Calu3 (cell line): ENCODE data around the gene HLCS. TPM values are rescaled to one million over a fixed set of nuclear protein-coding genes. Genes with fewer than 3 reads are reported as not detected.
A peak's percentile ranks its signal among the peaks of the same experiment; 100 is the strongest.
"Not testable (repeated sequence)": the region's sequence is repeated elsewhere in the genome, so short reads cannot be mapped to it uniquely, and the experiment has no call there.

Source experiments
- BruUV-seq: library from RNA; stranded (reverse); fragments of 400-500 nt; replicated peaks from 2 replicates; lab custom pipeline; 2021; lab: Mats Ljungman, UMichigan
- CTCF ChIA-PET: fragments of 300-600 bp; sonication (Branson Sonifier 250); formaldehyde crosslinking; loops from one replicate; lab custom pipeline; 2022; ENCODE audit warnings: antibody characterized with exemption; lab: Charles Lee
- DNase-seq: peaks from one replicate; pipeline ENCODE4 v3.0.0; 2022
- H3K27ac Mint-ChIP-seq: one replicate; pipeline ENCODE4 v1.8.0; 2022; ENCODE audit warnings: mixed read lengths; ENCODE audit not compliant: unreplicated experiment
- H3K27me3 Mint-ChIP-seq: one replicate; pipeline ENCODE4 v1.8.0; 2022; ENCODE audit warnings: mixed read lengths; ENCODE audit not compliant: unreplicated experiment
- H3K36me3 Mint-ChIP-seq: one replicate; pipeline ENCODE4 v1.8.0; 2022; ENCODE audit warnings: mild to moderate bottlenecking, moderate library complexity, mixed read lengths; ENCODE audit not compliant: insufficient read depth, unreplicated experiment
- H3K4me1 Mint-ChIP-seq: one replicate; pipeline ENCODE4 v1.8.0; 2022; ENCODE audit warnings: mild to moderate bottlenecking, low read depth, mixed read lengths; ENCODE audit not compliant: unreplicated experiment
- H3K4me3 Mint-ChIP-seq: one replicate; pipeline ENCODE4 v1.8.0; 2022; ENCODE audit warnings: mild to moderate bottlenecking, low read depth, moderate library complexity, mixed read lengths; ENCODE audit not compliant: unreplicated experiment
- H3K9me3 Mint-ChIP-seq: one replicate; pipeline ENCODE4 v1.8.0; 2022; ENCODE audit warnings: low read depth, mixed read lengths; ENCODE audit not compliant: unreplicated experiment
- CTCF ChIP-seq: fragments of 200-600 bp; IDR thresholded peaks from one replicate; pipeline ENCODE4 v1.8.0; 2022; ENCODE audit warnings: antibody characterized with exemption; ENCODE audit not compliant: unreplicated experiment
- intact Hi-C: fragments of 100-400 bp; cut with micrococcal nuclease; formaldehyde crosslinking; loops from one replicate; pipeline ENCODE4 v1.10.0; 2022; ENCODE audit not compliant: unreplicated experiment
- total RNA-seq: library from RNA; stranded (reverse); gene quantifications from 2 replicates; pipeline ENCODE4 v1.2.3, GENCODE V29; 2022

The HLCS gene
- total RNA-seq, 1 experiment from 2014 or later = 18.4 TPM

GRCh38 chr21:37006486-37007291 is 40.2 kb upstream of the HLCS start, which contains the start of gene RIPPLY3:
Gene RIPPLY3 (plus strand): TSS chr21:37006702. CDS start chr21:37006773, 71 bp downstream.
- no peak for TF ChIP-seq CTCF
- BruUV-seq = no TSS peak
- CTCF ChIA-PET = interaction anchor here (0.7 kb wide), 1 partner anchor 659 kb away, joined by 3 read pairs; no protein-coding TSS in a partner anchor

GRCh38 chr21:37005548-37006485 is 39.3 kb upstream of the HLCS start:
- intact Hi-C loops = no loop called here
- CTCF ChIA-PET = interaction anchor here (0.7 kb wide), 2 partner anchors 8 to 659 kb away, joined by 3 to 5 read pairs; no protein-coding TSS in a partner anchor
- no TSS peak for BruUV-seq
- no peak overlapping the region for H3K27ac Mint-ChIP-seq
- no peak for DNase-seq
- TF ChIP-seq CTCF = no peak
- H3K27me3 Mint-ChIP-seq = no peaks in the 10 kb centered on the region
- no peaks in the 10 kb centered on the region for H3K36me3 Mint-ChIP-seq
- H3K9me3 Mint-ChIP-seq = no peaks in the 10 kb centered on the region
- H3K4me3 Mint-ChIP-seq = no peak overlapping the region
- no peaks in the 10 kb centered on the region for H3K4me1 Mint-ChIP-seq

More at GRCh38 chr21:37006486-37007291, 40.2 kb upstream of the HLCS start, which contains the start of gene RIPPLY3:
- Mint-ChIP-seq H3K36me3 (no peaks in the 10 kb centered on the region), H3K4me1 (no peaks in the 10 kb centered on the region), H3K9me3 (no peaks in the 10 kb centered on the region), H3K4me3 (peak within 1 kb of the TSS; percentile 46), H3K27ac (no peak within 1 kb of the TSS), H3K27me3 (no peaks in the 10 kb centered on the region)
- DNase-seq = peak; percentile 15
- intact Hi-C loops = no loop called here

- H3K4me1 Mint-ChIP-seq, H3K27ac Mint-ChIP-seq, H3K9me3 Mint-ChIP-seq, intact Hi-C loops, CTCF ChIA-PET, DNase-seq, BruUV-seq, H3K36me3 Mint-ChIP-seq, H3K27me3 Mint-ChIP-seq, H3K4me3 Mint-ChIP-seq: not testable (repeated sequence)
These were observed 37.4 kb upstream of the HLCS start for GRCh38 chr21:37003917-37004316.

GRCh38 chr21:37002851-37003250 is 36.4 kb upstream of the HLCS start:
- not testable (repeated sequence) for H3K36me3 Mint-ChIP-seq, H3K27ac Mint-ChIP-seq, H3K27me3 Mint-ChIP-seq

GRCh38 chr21:37001441-37001840 is 35.0 kb upstream of the HLCS start:
- H3K9me3 Mint-ChIP-seq = no peaks in the 10 kb centered on the region
- CTCF ChIA-PET = no interaction called here
- DNase-seq = no peak
- no TSS peak for BruUV-seq
- H3K27me3 Mint-ChIP-seq = no peaks in the 10 kb centered on the region
- no peaks in the 10 kb centered on the region for H3K36me3 Mint-ChIP-seq
- no peak overlapping the region for H3K4me3 Mint-ChIP-seq
- no peaks in the 10 kb centered on the region for H3K4me1 Mint-ChIP-seq
- no peak overlapping the region for H3K27ac Mint-ChIP-seq
- no peak for TF ChIP-seq CTCF
- intact Hi-C loops = no loop called here

More at GRCh38 chr21:37002851-37003250, 36.4 kb upstream of the HLCS start:
- CTCF ChIA-PET = interaction anchor here (0.6 kb wide), 1 partner anchor 262 kb away, joined by 3 read pairs; no protein-coding TSS in a partner anchor
- DNase-seq, H3K4me1 Mint-ChIP-seq, H3K4me3 Mint-ChIP-seq, intact Hi-C loops, H3K9me3 Mint-ChIP-seq, BruUV-seq: not testable (repeated sequence)
